Astrocyte (in vitro differentiated cells and primary cell): ENCODE data around the gene CCDC71L.

Source experiments
- CTCF ChIP-seq: IDR thresholded peaks from 2 replicates; pipeline ENCODE4 v1.5.1; 2011; ENCODE audit warnings: low read depth, mild to moderate bottlenecking, inconsistent platforms, low read length, moderate library complexity; ENCODE audit not compliant: insufficient read depth
- EZH2 ChIP-seq: IDR thresholded peaks from 2 replicates; pipeline ENCODE4 v1.6.1; 2012; ENCODE audit warnings: mild to moderate bottlenecking, low read length, inconsistent platforms; ENCODE audit not compliant: insufficient read depth

DNA sequence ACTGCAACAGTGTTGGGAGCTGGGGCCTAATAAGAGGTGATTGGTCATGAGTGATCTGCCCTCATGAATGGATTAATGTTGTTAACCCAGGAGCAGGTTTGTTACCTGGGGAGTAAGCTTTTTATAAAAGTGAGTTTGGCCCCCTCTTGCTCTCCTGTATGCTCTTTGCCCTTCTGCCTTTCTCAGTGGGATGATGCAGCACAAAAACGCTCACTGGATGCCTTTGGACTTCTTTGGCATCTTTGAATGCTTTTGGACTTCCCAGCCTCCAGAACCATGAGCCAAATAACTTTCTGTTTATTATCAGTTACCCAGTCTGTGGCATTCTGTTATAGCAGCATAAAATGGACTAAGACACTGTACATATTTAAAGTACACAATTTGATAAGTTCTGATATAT, 48.5 kb downstream of the CCDC71L start:
- no peak for TF ChIP-seq CTCF
- TF ChIP-seq EZH2: no peak
